ENCODE results near the gene C1orf105. TPM values are rescaled to one million over a fixed set of nuclear protein-coding genes. Genes with fewer than 3 reads are reported as not detected.

Gene C1orf105
- total and polyA plus RNA-seq, 10 of the 15 experiments (the other 5 are each of a cell fraction or from before 2014, with no cell fraction given), result not detected

- Histone ChIP-seq H2AFZ (ENCODE audit: control insufficient read depth, low read depth, low read length) (no peak overlapping the region), H3K4me1 (ENCODE audit: control insufficient read depth, insufficient read depth, low read length) (no peaks in the 10 kb centered on the region), H3K79me2 (ENCODE audit: control insufficient read depth, insufficient read depth, low read length) (no peaks in the 10 kb centered on the region), H3K9me3 (replicated peaks; ENCODE audit: control insufficient read depth, insufficient read depth, low read length) (no peaks in the 10 kb centered on the region), H3K36me3 (ENCODE audit: control insufficient read depth in 2 of 2, insufficient read depth in 2 of 2, low read length in 1 of 2) (no peaks in the 10 kb centered on the region), H3K9ac (ENCODE audit: control insufficient read depth, insufficient read depth, low read length) (no peak overlapping the region), H3K27me3 (replicated peaks in 1 of 2; ENCODE audit: control insufficient read depth in 2 of 2, insufficient read depth in 2 of 2, low read length in 1 of 2) (peaks cover 0 to 3% of the 10 kb centered on the region in 2 experiments; a peak in 1 of 4 replicates), H4K20me1 (ENCODE audit: control insufficient read depth, insufficient read depth) (no peaks in the 10 kb centered on the region), H3K4me3 (no peak overlapping the region), H3K4me2 (ENCODE audit: control insufficient read depth, insufficient read depth) (no peak overlapping the region), H3K27ac (ENCODE audit: control insufficient read depth, insufficient read depth) (no peak overlapping the region)
- POLR2A ChIA-PET, result no interaction called here
- DNase-seq (ENCODE audit: low read depth, low spot score), result no peak
- RAD21 ChIA-PET (ENCODE audit: unreplicated experiment), result no interaction called here
- no TSS peak for BruUV-seq (replicated peaks)
- SMC1A ChIA-PET (ENCODE audit: uncharacterized antibody, unreplicated experiment), result no interaction called here
- intact Hi-C loops (cut with micrococcal nuclease; ENCODE audit: unreplicated experiment) (no loop called here), in situ Hi-C loops (cut with MboI) (no loop called here)
- TF ChIP-seq IRF3 (IDR thresholded peaks at IDR 0.05) (no peak), SMARCA5 (IDR thresholded peaks at IDR 0.05) (no peak), ZNF622 (IDR thresholded peaks at IDR 0.05) (no peak), ELK1 (IDR thresholded peaks at IDR 0.05; ENCODE audit: low read depth, low read length) (no peak), NRF1 (conservative IDR thresholded peaks at IDR 0.05; ENCODE audit: low read depth, low read length) (no peak), MEF2A (IDR thresholded peaks at IDR 0.05; ENCODE audit: insufficient read depth, low read depth, low read length) (no peak), SREBF1 (IDR thresholded peaks at IDR 0.05; ENCODE audit: low read length) (no peak), ZBTB11 (CRISPR knock-in tag; IDR thresholded peaks at IDR 0.05) (no peak), CEBPB (IDR thresholded peaks at IDR 0.05; ENCODE audit: borderline replicate concordance in 1 of 2, low read depth in 2 of 2, low read length in 2 of 2) (no peak)
- CTCF ChIA-PET, result interaction anchor here (1.1 kb wide), 1 partner anchor 9 kb away, joined by 3 read pairs; no protein-coding TSS in a partner anchor
- 24% methylated on average over 3 of the region's 3 CpGs for WGBS (ENCODE audit: insufficient coverage, insufficient replicate concordance, low lambda C conversion rate, missing lambda C conversion rate)
- no peak for ATAC-seq
- FAIRE-seq, result no peak
These were observed 69.4 kb downstream of the C1orf105 start for GRCh38 chr1:172489847-172490246.

Data from GM12878 (cell line).